SIG-M5 (cell line): ENCODE measurements around the gene CES3.

Source experiments
- DNase-seq: peaks from one replicate; lab custom pipeline; 2025; lab: John Stamatoyannopoulos, UW

Gene CES3

DNA sequence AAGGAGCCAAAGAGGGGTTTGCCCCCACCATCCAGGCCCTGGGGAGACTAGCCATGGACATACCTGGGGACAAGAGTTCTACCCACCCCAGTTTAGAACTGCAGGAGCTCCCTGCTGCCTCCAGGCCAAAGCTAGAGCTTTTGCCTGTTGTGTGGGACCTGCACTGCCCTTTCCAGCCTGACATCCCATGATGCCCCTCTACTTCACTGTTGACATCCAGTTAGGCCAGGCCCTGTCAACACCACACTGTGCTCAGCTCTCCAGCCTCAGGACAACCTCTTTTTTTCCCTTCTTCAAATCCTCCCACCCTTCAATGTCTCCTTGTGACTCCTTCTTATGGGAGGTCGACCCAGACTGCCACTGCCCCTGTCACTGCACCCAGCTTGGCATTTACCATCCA, 48.1 kb downstream of the CES3 start:
- DNase-seq = no peak

DNA sequence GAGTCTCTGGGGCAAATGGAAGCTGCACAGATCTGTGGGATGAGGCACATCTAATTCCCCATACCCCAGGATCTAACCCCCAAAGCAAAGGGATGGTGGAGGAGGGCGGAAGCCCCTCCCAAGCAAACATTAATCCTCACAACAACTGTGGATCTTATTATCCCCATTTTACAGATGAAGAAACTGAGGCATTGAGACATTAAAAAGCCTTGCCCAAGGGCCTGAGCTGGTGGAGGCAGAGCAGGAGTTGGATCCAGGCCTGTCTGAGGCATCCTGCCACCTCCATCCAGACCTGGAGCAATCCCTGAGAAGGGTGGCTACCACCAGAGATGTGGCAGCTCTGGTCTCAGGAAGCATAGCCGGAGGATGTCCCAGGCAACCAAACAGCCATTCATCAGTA, 50.2 kb downstream of the CES3 start:
- no peak for DNase-seq

DNA sequence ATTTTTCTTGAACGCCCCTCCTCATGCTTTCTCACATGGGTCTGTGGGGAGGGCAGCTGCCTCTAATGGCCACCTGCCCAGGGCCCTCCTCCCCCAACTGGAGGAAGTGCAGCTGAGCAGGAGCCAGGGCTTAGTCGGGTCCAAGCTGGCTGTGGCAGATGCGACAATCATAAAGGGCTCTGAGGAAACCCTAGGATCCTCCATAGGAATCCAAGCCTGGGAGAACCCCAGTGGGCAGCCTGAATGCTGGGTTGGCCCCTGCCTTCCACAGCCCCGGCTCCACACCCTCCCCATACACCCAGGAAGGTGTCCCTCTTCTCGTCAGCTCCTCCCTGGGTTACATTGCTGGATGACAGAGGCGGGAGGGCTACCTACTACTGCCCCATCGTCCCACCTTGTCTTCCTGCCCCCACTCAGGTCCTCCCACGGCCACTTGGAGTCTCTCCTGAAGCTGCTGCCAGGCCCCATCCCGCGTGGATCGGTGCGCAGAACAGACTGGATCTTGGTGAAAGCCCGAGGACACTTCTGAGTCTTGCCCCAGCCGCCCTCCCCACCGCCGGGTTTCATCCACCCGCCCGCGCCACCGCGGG, 52.3 kb downstream of the CES3 start:
- DNase-seq = no peak

DNA sequence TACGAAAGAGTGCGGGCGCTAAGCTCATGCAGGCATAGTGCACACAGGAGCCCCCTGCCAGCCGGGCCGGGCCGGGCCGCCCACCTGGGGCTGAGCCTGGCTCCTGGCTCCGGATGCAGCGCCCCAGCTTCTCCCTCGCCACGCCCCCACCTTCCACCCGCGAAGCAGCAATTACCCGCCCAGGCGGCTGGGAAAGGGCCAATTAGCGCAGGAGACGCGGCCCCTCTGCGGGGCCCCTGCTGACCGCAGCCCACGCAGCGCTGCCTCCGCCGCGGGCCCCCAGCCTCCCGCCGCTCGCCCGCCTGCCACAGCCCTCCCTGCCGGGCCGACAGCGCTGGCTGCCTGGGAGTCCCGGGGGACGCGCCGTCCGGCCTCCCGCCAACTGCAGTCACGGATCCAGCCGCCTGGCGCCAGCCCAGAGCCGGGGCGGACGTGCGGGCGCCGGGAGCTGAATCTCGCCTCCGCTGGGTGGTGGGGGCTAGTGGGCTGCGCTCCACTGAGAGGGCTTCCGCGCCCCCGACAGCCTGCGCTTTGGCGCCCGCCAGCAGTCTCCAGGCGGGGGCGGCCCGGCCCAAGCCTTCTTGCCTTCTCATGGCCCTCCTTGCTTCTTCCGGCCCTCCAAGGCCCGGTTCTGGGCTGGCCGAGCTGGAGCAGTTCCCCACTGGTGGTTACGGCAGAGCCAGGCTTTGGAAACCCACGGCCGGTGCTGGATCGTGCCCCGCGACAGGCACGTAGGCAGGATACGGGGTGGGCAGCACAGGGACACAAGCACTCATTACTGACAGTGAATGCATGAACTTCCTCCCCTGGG, 53.0 kb downstream of the CES3 start:
- DNase-seq = no peak

DNA sequence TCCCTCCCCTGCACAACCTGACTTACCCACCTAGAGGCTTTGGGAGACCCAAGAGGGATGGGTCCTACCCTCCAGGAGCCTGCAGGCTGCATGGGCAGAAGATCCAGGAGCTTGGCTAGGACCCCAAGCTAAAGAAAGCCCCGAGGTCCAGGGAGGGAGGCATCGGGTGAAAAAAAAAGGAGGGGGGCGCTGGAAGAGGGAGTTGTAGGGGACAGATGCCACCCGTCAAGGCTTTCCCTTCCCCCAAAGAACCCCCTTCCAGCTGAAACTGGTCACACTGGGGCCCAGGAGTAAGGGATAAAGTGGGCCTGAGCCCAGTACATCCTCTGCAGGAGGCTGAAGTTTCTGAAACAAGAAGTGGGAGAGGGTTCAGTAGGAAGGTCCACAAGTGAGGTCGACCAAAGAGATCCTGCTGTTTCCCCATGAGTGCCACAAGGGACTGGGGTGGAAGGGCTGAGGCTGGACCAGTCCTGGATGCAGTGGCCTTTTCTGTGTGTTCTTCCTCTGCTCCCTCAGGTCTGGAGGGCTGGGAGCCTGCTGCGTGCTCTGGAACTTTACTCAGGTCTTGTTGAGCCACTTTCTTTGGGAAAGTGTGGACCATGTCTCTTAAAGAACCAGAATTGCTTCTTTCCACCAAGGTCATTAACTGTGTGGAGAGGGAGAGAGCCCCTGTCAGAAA, 53.7 kb downstream of the CES3 start:
- no peak for DNase-seq

DNA sequence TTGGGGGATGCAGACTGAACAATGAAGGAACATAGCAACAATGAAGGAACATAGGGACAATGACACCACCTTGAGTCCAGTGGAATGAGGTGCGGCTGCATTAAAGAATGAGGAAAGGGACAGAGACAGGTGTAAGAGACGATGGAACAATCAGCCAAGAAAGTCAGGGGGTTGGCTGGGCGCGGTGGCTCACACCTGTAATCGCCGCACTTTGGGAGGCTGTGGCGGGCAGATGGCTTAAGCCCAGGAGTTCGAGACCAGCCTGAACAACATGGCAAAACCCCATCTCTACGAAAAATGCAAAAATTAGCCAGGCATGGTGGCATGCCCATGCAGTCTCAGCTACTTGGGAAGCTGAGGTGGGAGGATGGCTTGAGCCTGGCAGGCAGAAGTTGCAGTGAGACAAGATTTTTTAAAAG, 54.3 kb downstream of the CES3 start:
- no peak for DNase-seq

DNA sequence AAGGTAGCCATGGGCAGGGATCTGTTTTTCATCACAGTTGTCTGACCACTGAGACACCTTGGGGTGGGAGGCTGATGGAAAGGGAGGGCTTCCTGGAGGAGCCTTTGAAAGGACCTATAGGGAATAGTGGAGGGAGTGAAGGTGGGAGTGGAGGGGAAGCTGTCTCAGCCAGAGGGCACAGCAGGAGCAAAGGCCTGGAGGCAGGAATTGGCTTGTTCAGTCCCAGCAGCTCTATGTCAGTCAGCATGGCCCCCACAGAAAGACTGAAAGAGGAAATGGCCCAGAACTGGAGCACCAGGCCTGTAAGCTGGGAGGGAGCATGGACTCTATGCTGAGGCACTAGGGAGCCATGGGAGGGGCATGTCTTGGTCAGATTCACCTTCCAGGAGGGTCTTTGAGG, 55.1 kb downstream of the CES3 start:
- DNase-seq = no peak

DNA sequence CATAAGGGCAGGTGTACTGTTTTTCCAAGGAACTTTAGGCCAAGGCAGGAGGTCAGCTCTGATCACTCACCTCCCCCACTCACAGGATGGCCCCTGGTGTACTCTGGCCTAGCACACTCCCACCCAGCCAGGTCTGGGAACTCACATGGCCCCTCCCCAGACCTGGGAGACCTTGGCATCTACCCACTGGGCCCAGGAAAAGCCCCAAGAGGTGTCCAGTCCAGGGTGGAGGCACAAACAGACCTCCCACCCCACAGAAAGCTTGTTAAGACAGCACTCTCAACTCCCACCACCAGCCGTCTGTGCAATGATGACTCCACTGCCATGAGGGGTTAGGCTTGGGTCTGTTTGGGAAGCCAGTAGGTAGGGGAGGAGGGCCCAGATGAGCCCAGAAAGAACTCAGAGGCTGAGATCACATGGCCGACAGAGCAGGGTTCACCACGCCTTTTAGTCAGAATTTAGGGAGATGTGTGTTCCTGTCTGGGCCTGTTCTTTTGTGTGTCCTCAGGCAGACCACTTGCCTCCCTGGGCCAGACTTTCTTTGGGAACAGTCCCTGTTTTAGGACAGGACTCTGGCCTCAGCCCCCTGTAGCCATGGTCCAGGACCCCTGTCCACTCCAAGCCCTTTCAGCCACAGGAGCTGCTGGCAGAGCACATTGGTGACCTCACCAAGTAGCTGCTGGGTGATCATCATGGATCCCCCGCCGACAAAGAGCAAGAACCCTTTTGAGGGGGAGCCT, 55.8 kb downstream of the CES3 start:
- DNase-seq = no peak

DNA sequence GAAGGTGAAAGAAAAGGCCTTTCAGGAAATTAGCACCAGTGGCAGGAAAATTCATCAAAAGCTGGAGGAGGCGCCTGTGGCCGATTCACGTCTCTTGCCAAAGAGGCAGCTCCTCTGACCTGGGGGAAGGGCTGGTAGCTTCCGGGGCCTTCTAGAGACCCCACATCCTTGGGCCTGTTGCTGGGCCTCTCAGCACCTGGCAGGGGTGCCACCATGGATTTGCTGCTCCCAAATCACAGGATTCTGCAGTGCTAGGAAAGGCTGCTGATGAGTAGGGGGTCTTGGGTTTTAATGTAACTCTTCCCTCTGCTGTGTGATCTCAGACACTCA, 56.3 kb downstream of the CES3 start:
- no peak for DNase-seq

DNA sequence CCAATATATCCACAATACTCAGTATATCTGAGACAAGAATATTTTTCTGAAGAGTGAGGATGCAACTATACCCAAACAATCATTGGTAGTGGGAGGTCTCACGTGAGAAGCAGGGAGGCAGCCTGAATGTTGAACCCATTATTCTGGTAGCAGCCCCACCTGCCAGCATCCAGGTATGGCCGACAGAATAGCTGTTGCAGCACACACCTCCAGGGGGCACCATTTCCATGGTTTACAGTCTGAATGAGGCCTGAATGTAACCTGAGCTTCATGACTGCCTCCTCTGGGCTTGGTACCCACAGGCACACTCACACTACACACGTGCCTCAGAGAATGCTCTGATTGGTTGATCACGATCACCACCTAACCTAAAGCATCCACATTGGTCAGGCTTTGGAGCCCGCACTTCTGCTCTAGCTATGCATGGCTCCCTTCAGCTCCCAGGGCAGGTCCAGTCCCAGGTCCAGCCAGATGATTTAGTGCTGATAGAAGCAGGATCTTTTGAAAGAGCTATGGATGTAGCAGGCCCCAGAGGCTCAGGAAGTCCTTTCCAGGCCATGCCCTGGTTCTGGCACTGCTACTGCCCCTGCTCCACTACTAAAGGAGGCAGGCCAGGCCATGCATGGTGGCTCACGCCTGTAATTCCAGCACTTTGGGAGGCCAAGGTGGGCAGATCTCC, 56.9 kb downstream of the CES3 start:
- no peak for DNase-seq

DNA sequence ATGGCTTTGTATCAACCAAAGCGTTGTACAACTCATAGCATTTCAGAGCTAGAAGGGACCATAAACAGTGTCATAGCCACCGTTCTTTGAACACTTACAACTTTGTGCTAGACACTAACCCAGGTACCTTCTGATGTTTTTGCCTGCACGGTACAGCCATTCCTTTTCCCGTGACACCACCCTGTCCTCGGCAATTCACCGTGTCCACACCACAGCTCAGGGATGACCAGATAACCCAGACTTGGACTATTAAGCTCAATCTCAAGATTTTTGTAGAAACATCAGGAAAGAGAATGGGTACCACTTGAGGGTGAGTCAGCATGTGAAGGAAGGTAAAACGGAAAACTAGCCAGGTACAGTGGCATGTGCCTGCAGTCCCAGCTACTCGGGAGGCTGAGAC, 58.1 kb downstream of the CES3 start:
- no peak for DNase-seq

DNA sequence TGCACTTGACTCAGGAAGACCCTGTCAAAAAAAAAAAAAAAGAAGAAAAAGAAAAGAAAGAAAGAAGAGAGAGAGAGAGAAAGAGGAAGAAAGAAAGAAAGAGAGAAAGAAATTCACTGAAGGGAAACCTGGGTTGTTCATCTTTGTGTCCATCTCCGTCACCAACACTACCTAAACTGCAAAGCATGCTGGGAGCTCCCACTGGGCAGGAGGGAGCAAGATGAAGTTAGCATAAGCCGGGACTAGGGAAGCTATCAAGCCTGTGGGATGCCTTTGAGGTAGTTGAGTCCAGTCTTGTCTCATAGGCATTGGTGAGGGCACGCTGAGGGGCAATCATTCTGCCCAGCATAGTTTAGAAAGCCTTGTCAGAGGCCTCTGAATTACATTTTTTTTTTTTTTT, 60.3 kb downstream of the CES3 start:
- DNase-seq = no peak

DNA sequence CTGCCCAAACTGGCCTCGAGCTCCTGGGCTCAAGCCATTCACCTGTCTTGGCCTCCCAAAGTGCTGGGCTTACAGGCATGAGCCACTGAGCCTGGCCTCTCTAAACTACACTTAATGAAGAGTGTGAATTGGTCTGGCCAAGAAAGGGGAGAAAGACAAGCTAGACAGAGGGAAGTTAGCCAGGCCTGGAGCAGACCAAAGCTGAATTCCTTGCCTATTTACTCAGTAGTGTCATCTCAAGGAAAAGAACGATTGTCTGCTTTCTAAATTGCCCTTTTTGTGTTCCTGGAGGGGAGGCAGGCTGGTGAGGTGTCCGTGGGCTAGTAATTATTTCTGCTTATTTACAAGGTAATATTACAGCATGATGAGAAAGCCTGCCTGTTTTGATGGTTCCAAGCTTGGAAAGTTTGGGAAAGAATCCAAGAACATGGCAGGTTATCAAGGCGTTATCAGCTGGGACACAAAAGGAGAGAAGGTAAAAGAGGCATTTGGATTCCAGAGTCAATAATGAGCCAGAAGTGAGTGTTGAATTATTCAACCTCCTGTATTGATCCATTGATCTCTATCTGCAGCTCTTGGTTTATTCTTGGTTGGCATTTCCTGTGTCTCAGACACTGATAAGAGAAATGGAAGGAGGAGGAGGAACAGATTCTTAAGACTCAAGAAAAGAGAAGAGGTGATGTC, 61.6 kb downstream of the CES3 start:
- DNase-seq = no peak

DNA sequence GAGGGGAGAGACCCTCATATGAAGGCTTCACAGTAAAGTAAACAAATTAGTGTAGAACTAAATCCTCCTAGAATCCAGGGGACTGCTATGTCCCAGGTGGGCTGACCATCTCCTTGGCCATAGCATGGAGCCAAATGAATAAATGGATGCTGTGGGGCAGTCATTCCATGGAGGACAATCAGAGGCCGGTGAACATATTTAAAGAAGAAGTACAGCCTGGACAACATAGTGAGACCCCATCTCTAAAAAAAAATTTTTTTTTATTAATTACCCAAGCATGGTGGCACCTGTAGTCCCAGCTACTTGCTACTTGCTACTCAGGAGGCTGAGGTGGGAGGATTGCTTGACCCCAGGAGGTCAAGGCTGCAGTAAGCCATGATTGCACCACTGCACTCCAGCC, 62.6 kb downstream of the CES3 start:
- DNase-seq = no peak
